Uterus (tissue), 4 donors: Measurements from ENCODE around the gene CCL2. TPM values are rescaled to one million over a fixed set of nuclear protein-coding genes. Genes with fewer than 3 reads are reported as not detected.
"Not testable (repeated sequence)": the region's sequence is repeated elsewhere in the genome, so short reads cannot be mapped to it uniquely, and the experiment has no call there.

Experiments
- DNase-seq, 2 donors: peaks; one replicate each; pipeline ENCODE4 v3.0.0-alpha.2; 2019 to 2020
- H3K27ac ChIP-seq, 2 donors: fragments of 200-600 bp; sonication (generic); 1 replicate in 1 of 2; 2 replicates in 1 of 2; pipeline ENCODE4 v1.5.1; 2016 to 2018
- H3K27me3 ChIP-seq, 2 donors: fragments of 200-600 bp; sonication (generic); one replicate each; pipeline ENCODE4 v1.5.1; 2018 to 2019; ENCODE audit warnings: control low read depth in 1 of 2
- H3K36me3 ChIP-seq, 2 donors: fragments of 200-600 bp; sonication (generic); one replicate each; pipeline ENCODE4 v1.5.1; 2019; ENCODE audit warnings: control low read depth in 1 of 2
- H3K4me1 ChIP-seq, 2 donors: fragments of 200-600 bp; sonication (generic); one replicate each; pipeline ENCODE4 v1.5.1; 2018 to 2019; ENCODE audit warnings: control low read depth in 1 of 2
- H3K4me3 ChIP-seq, 2 donors: fragments of 200-600 bp; sonication (generic); 1 replicate in 1 of 2; 2 replicates in 1 of 2; pipeline ENCODE4 v1.5.1; 2018 to 2019; ENCODE audit warnings: mild to moderate bottlenecking in 1 of 2
- H3K9me3 ChIP-seq, 2 donors: fragments of 200-600 bp; sonication (generic); one replicate each; pipeline ENCODE4 v1.5.1; 2019; ENCODE audit warnings: control low read depth in 1 of 2
- POLR2A ChIP-seq, 2 donors: fragments of 450-650 bp; IDR thresholded peaks; one replicate each; pipeline ENCODE4 v1.6.1; 2016; ENCODE audit warnings: antibody characterized with exemption in 2 of 2, mild to moderate bottlenecking in 1 of 2, moderate library complexity in 1 of 2
- intact Hi-C: fragments of 100-400 bp; cut with DNase I; formaldehyde crosslinking; loops from one replicate; pipeline ENCODE4 v1.15.1; 2023; ENCODE audit warnings: low total_unique reads
- total RNA-seq, 4 donors: library from RNA; depleted of rRNA in 3 of 4; stranded (reverse); fragments of >200 nt in 3 of 4; gene quantifications; one replicate each; pipeline versions ENCODE4 v1.1.0 to v1.2.4, GENCODE V29; 2014 to 2023
- TF ChIP-seq, protein P1 (sequence below), 4 experiments: fragments of 200-600 bp in 2 of 4; fragments of 450-650 bp in 2 of 4; sonication (generic) in 2 of 4; IDR thresholded peaks; one replicate each; pipeline ENCODE4 v1.5.1; 2016 to 2019; ENCODE audit warnings: antibody characterized with exemption in 4 of 4, mild to moderate bottlenecking in 2 of 4, moderate library complexity in 1 of 4
- donor health status: DM: yes; HTN: yes; CAD: no.

CCL2 gene
- total RNA-seq, 4 donors from 2014 or later = 0.77 to 30.3 (median 8.9) TPM

- Histone ChIP-seq H3K27me3 (no peaks in the 10 kb centered on the region), H3K4me1 (no peaks in the 10 kb centered on the region), H3K27ac (no peak overlapping the region), H3K4me3 (no peak overlapping the region), H3K36me3 (no peaks in the 10 kb centered on the region), H3K9me3 (no peaks in the 10 kb centered on the region)
- DNase-seq = no peak
- TF ChIP-seq, protein P1, sequence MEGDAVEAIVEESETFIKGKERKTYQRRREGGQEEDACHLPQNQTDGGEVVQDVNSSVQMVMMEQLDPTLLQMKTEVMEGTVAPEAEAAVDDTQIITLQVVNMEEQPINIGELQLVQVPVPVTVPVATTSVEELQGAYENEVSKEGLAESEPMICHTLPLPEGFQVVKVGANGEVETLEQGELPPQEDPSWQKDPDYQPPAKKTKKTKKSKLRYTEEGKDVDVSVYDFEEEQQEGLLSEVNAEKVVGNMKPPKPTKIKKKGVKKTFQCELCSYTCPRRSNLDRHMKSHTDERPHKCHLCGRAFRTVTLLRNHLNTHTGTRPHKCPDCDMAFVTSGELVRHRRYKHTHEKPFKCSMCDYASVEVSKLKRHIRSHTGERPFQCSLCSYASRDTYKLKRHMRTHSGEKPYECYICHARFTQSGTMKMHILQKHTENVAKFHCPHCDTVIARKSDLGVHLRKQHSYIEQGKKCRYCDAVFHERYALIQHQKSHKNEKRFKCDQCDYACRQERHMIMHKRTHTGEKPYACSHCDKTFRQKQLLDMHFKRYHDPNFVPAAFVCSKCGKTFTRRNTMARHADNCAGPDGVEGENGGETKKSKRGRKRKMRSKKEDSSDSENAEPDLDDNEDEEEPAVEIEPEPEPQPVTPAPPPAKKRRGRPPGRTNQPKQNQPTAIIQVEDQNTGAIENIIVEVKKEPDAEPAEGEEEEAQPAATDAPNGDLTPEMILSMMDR (IDR thresholded peaks at IDR 0.05) = no peak
- intact Hi-C loops = no loop called here
These were observed 32.2 kb upstream of the CCL2 start for GRCh38 chr17:34222722-34223497.

- no peaks in the 10 kb centered on the region for H3K4me1 ChIP-seq
- no peak overlapping the region for H3K4me3 ChIP-seq
- DNase-seq = no peak
- intact Hi-C loops = no loop called here
- no peaks in the 10 kb centered on the region for H3K36me3 ChIP-seq
- H3K27me3 ChIP-seq = no peaks in the 10 kb centered on the region
- no peak overlapping the region for H3K27ac ChIP-seq
- no peaks in the 10 kb centered on the region for H3K9me3 ChIP-seq
- TF ChIP-seq POLR2A (IDR thresholded peaks at IDR 0.05) = no peak
- TF ChIP-seq, protein P1 (IDR thresholded peaks at IDR 0.05) = no peak
These were observed 30.0 kb upstream of the CCL2 start for GRCh38 chr17:34225046-34225445.

DNA sequence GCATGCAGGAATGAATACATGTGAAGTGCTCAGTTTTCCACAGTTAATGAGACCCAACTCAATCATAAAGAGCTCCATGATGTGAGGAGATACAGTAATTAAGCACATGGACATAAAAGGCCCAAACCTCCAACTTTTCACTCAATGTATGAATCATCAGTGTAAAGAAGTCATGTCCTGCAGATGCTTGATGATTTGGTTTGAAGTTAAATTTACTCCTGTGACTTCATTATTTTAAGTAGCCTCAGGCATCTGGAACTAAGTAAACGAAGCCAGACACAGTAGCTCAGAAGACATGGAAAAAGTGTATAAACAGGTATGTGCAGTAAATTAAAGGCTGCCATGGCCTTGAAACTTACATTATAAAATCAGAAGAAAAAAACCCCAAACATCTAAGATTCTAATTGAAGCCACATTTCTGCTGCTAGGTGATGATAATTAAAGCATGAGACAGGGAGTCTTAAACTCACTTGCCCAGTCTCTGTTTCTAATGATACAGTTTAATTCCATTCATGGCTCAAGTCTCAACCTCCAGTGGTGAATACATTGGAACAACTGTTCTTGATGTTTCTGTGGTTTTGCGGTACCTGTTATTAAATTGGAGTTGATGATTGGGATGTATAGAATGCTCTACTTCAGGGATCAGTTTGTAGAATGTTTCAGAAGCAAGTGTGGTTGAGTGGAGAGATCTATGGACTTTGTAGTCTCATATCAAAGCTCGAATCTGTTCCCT, 28.9 kb upstream of the CCL2 start:
- Histone ChIP-seq H3K27me3 (no peaks in the 10 kb centered on the region), H3K36me3 (no peaks in the 10 kb centered on the region), H3K4me1 (no peaks in the 10 kb centered on the region), H3K27ac (no peak overlapping the region), H3K9me3 (no peaks in the 10 kb centered on the region), H3K4me3 (no peak overlapping the region)
- DNase-seq = no peak
- intact Hi-C loops = no loop called here
- TF ChIP-seq, protein P1 (IDR thresholded peaks at IDR 0.05) = no peak
- no peak for TF ChIP-seq POLR2A (IDR thresholded peaks at IDR 0.05)

DNA sequence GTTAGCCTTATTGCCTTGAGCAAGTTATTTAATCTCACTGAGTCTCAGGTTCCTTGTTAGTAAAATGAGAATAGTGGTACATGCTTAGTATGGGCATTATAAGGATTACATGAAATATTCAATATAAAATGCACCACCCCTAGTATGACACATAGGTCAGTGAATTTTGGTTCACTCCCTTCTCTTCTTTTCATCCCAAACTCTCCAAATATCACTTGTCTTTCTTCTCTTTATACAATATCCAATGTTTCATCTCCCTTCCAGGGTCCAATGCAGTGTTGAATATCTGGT, 28.4 kb upstream of the CCL2 start:
- no peak for TF ChIP-seq POLR2A (IDR thresholded peaks at IDR 0.05)
- TF ChIP-seq, protein P1 (IDR thresholded peaks at IDR 0.05) = no peak
- Histone ChIP-seq H3K4me3 (no peak overlapping the region), H3K9me3 (no peaks in the 10 kb centered on the region), H3K27ac (no peak overlapping the region), H3K36me3 (no peaks in the 10 kb centered on the region), H3K27me3 (no peaks in the 10 kb centered on the region), H3K4me1 (no peaks in the 10 kb centered on the region)
- DNase-seq = no peak
- intact Hi-C loops = no loop called here

GRCh38 chr17:34227293-34227692, 27.8 kb upstream of the CCL2 start:
- H3K27ac ChIP-seq, H3K36me3 ChIP-seq, H3K27me3 ChIP-seq, DNase-seq, H3K4me1 ChIP-seq, H3K9me3 ChIP-seq, intact Hi-C loops, H3K4me3 ChIP-seq: not testable (repeated sequence)
